AG10803 (cell line): ENCODE data around the gene PCYOX1L.

Experiments used
- DNase-seq: peaks from one replicate; pipeline ENCODE4 v3.0.0; 2010; ENCODE audit warnings: low read depth
- H3K4me3 ChIP-seq: 2 replicates; pipeline ENCODE4 v1.5.1; 2011; ENCODE audit warnings: mild to moderate bottlenecking, low read length, control low read depth
- TF ChIP-seq, protein P1 (sequence below): conservative IDR thresholded peaks from 2 replicates; pipeline ENCODE4 v1.5.1; 2011; ENCODE audit warnings: mild to moderate bottlenecking, low read length, control low read depth, inconsistent platforms

PCYOX1L gene

DNA sequence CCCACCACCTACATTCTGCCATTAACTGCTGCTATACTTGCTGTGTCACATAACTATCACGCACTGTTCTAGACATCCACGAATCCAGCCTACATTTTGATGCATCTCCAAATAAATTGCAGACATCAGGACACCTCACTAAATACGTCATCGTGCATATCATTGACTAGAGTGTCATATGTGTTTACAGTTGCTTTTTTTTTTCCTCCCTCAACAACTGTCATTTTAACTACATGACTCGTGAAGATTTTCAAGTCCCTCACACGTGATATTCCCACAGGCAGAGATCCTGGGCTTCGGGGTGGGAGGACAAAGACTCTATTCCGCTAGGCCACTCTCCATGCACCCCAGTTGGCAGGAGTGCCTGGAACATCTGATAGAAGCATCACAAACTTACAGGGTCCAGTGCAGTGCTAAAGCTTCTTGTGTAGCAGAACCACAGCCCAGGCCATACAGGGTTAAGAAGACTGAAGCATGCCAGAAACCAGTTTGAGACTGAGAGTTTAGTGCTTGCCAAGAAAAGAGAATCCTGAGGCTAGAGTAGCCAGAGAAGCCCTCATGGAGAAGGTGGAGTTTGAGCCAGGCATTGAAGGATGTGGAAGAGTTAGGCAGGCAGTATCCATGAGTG lies 1.1 kb downstream of the PCYOX1L start:
- DNase-seq, result no peak
- H3K4me3 ChIP-seq, result no peak overlapping the region; the same call in 1 of the 2 replicates
- TF ChIP-seq, protein P1, sequence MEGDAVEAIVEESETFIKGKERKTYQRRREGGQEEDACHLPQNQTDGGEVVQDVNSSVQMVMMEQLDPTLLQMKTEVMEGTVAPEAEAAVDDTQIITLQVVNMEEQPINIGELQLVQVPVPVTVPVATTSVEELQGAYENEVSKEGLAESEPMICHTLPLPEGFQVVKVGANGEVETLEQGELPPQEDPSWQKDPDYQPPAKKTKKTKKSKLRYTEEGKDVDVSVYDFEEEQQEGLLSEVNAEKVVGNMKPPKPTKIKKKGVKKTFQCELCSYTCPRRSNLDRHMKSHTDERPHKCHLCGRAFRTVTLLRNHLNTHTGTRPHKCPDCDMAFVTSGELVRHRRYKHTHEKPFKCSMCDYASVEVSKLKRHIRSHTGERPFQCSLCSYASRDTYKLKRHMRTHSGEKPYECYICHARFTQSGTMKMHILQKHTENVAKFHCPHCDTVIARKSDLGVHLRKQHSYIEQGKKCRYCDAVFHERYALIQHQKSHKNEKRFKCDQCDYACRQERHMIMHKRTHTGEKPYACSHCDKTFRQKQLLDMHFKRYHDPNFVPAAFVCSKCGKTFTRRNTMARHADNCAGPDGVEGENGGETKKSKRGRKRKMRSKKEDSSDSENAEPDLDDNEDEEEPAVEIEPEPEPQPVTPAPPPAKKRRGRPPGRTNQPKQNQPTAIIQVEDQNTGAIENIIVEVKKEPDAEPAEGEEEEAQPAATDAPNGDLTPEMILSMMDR, result no peak

DNA sequence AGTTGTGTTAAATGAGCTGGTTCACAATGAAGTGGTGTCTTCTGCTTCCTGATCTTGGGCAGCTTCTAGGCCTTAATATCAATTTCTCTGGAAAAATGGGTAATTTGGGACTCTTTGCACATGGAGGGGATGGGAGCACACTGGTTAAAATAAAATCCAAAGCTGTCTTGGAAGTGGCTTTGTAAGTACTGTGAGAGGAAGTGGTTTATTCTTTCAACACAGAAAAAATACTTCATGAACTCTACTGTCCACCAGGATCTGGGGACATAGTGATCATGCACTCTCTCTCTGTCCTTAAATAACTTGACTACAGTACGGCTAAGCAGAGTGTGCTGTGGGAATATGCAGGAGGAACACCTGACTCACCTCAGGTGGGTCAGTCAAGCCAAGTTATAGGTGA lies 2.4 kb downstream of the PCYOX1L start:
- TF ChIP-seq, protein P1, result no peak
- DNase-seq, result no peak
- no peak overlapping the region for H3K4me3 ChIP-seq

DNA sequence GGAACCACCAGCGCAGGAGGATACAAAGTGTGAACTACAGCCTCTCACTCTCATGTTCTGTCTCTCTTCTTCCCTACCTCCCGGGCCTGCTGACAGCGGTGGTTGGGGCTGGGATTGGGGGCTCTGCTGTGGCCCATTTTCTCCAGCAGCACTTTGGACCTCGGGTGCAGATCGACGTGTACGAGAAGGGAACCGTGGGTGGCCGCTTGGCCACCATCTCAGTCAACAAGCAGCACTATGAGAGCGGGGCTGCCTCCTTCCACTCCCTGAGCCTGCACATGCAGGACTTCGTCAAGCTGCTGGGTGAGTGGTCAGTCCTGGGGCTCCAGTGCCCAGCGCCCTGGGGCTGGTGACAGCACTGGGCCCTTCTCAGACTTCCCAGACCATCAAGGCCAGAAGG lies 4.7 kb downstream of the PCYOX1L start:
- no peak overlapping the region for H3K4me3 ChIP-seq
- TF ChIP-seq, protein P1, result no peak
- DNase-seq, result no peak

DNA sequence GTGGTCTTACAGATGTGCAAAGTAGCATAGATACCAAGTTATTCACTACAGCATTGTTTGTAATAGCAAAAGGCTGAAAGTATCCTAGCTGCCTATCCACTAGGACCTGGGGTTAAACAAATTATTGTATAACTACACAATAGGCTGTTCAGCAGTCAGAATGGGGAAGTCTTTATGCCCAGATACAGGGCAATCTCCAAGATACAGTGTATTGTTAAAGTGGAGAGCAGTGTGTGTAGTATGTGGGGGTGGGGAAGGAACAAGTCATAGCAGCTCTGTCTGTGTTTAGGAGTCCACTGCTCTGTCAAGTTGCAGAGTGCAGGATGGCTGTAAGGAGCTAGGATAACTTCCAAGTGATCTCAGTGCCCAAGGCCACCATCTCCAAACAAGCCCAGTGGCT lies 5.5 kb downstream of the PCYOX1L start:
- H3K4me3 ChIP-seq, result no peak overlapping the region
- TF ChIP-seq, protein P1, result no peak
- no peak for DNase-seq

DNA sequence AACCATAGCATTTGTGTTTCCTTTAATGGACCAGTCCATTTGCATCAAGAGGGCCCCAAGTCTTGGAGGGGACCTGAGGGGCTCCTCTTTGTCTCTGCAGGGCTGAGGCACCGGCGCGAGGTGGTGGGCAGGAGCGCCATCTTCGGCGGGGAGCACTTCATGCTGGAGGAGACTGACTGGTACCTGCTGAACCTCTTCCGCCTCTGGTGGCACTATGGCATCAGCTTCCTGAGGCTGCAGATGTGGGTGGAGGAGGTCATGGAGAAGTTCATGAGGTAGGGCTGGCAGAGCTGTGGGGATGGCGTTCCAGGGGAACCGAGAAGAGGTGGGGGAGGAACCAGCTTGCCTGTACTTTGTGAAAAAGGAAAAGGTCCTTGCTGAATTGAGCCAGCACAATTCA lies 6.1 kb downstream of the PCYOX1L start:
- no peak for DNase-seq

DNA sequence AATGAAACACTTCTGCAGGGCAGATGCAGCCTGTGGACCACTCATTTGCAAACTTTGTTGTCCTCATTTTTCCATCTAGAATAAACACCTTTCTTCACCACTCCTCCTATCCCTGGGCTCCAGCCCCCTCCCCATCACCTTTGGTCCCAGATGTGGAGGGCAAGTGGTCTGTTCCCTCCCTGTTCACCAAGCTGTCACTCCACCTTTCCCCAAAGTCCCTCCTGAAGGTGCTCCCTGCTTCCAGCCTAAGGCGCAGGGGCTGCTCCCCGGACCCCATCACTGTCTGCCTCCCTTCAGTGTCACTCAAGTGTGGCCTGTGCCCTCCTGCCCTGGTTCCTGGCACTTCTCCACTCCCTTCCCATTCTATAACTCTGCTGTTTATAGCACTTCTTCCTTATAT lies 6.9 kb downstream of the PCYOX1L start:
- no peak overlapping the region for H3K4me3 ChIP-seq
- TF ChIP-seq, protein P1, result no peak
- DNase-seq, result no peak

More for the DNA sequence above, 6.1 kb downstream of the PCYOX1L start:
- TF ChIP-seq, protein P1, result no peak
- no peak overlapping the region for H3K4me3 ChIP-seq

DNA sequence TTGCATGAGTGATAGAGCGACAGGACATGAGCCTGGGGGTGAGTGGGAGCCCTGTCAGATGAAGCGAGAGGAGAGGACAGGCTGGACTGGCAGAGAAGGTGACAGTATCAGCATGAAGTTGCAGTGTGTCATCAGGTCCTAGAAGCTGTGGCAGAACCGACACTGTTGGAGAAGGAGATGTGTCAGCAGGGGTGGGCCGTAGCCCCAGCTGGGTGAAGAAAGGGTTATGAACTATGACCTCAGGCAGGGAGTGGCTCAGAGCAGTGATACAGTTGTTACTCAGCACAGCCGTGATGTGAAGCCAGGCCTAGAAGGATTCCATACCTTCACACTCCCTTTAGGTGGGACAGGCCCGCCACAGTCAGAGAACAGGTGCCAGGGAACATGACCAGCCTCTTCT lies 7.6 kb downstream of the PCYOX1L start:
- DNase-seq, result no peak
- TF ChIP-seq, protein P1, result no peak
- H3K4me3 ChIP-seq, result no peak overlapping the region
